BE2C (cell line): ENCODE results near the gene COX4I1. TPM values are rescaled to one million over a fixed set of nuclear protein-coding genes. Genes with fewer than 3 reads are reported as not detected.

Source experiments
- DNase-seq: peaks from one replicate; pipeline ENCODE4 v3.0.0-alpha.2; 2020
- H3K27me3 ChIP-seq: fragments of 250-450 bp; sonication (Bioruptor Pico); 2 replicates; pipeline ENCODE4 v1.5.1; 2020; ENCODE audit warnings: mild to moderate bottlenecking
- H3K36me3 ChIP-seq: fragments of 250-450 bp; sonication (Bioruptor Pico); 2 replicates; pipeline ENCODE4 v1.5.1; 2020; ENCODE audit warnings: mild to moderate bottlenecking
- H3K4me1 ChIP-seq: fragments of 250-450 bp; sonication (Bioruptor Pico); 2 replicates; pipeline ENCODE4 v1.5.1; 2020
- H3K4me3 ChIP-seq: 2 replicates; pipeline ENCODE4 v1.5.1; 2011; ENCODE audit warnings: low read depth, low read length
- H3K9me3 ChIP-seq: fragments of 250-450 bp; sonication (Bioruptor Pico); 2 replicates; pipeline ENCODE4 v1.5.1; 2020
- CTCF ChIP-seq: IDR thresholded peaks from 2 replicates; pipeline ENCODE4 v1.5.1; 2012; ENCODE audit warnings: mild to moderate bottlenecking, low read depth, low read length
- polyA plus RNA-seq: library from polyadenylated mRNA; unstranded; fragments of >200 nt; gene quantifications from one replicate; pipeline ENCODE4 v1.2.1, GENCODE V29; 2012; ENCODE audit warnings: low read depth, missing spikeins; ENCODE audit not compliant: insufficient read length, insufficient read depth

Gene COX4I1
- 1,288 TPM for polyA plus RNA-seq

GRCh38 chr16:85799497-85800320 is at the start of gene COX4I1, which contains the start of gene EMC8:
COX4I1 (plus strand) TSS chr16:85799695; CDS start chr16:85801206, 1,511 bp downstream.
EMC8 (minus strand) TSS chr16:85799544; CDS start chr16:85799295, 249 bp downstream.
- Histone ChIP-seq H3K27me3 (no peaks in the 10 kb centered on the region), H3K9me3 (no peaks in the 10 kb centered on the region), H3K36me3 (peaks cover 63% of the 10 kb centered on the region), H3K4me3 (peak within 1 kb of the TSS; percentile 96), H3K4me1 (no peaks in the 10 kb centered on the region; the same call in 1 of the 2 replicates)
- peak; percentile 96 for DNase-seq
- no peak for TF ChIP-seq CTCF

- H3K9me3 ChIP-seq = no peaks in the 10 kb centered on the region
- peaks cover 18% of the 10 kb centered on the region for H3K4me1 ChIP-seq
- H3K36me3 ChIP-seq = no peaks in the 10 kb centered on the region
- no peak for TF ChIP-seq CTCF
- no peak for DNase-seq
- H3K4me3 ChIP-seq = peak overlapping the region; percentile 52
- peaks cover 18% of the 10 kb centered on the region for H3K27me3 ChIP-seq
Observed at GRCh38 chr16:85749771-85750145, 49.7 kb upstream of the COX4I1 start.

- DNase-seq = peak; percentile 43
- H3K4me3 ChIP-seq = peak overlapping the region; percentile 52
- H3K27me3 ChIP-seq = peaks cover 18% of the 10 kb centered on the region
- no peak for TF ChIP-seq CTCF
- peaks cover 18% of the 10 kb centered on the region for H3K4me1 ChIP-seq
- H3K36me3 ChIP-seq = no peaks in the 10 kb centered on the region
- H3K9me3 ChIP-seq = no peaks in the 10 kb centered on the region
Observed at GRCh38 chr16:85750146-85750826, 49.2 kb upstream of the COX4I1 start.

- DNase-seq = peak; percentile 63
- H3K36me3 ChIP-seq = no peaks in the 10 kb centered on the region
- peaks cover 18% of the 10 kb centered on the region for H3K4me1 ChIP-seq
- no peaks in the 10 kb centered on the region for H3K9me3 ChIP-seq
- TF ChIP-seq CTCF = no peak
- H3K4me3 ChIP-seq = peak within 1 kb of the TSS; percentile 52
- H3K27me3 ChIP-seq = peaks cover 18% of the 10 kb centered on the region
Observed at GRCh38 chr16:85750827-85751697, 48.4 kb upstream of the COX4I1 start, which contains the start of gene C16orf74. C16orf74 (minus strand) TSS chr16:85751096; CDS start chr16:85735217, 15,879 bp downstream.

GRCh38 chr16:85751698-85752501 is 47.6 kb upstream of the COX4I1 start:
- Histone ChIP-seq H3K27me3 (peaks cover 18% of the 10 kb centered on the region), H3K36me3 (no peaks in the 10 kb centered on the region), H3K9me3 (no peaks in the 10 kb centered on the region), H3K4me1 (peaks cover 18% of the 10 kb centered on the region), H3K4me3 (peak overlapping the region; percentile 19; the same call in 1 of the 2 replicates)
- no peak for TF ChIP-seq CTCF
- DNase-seq = no peak
